ENCODE data around the gene MRGPRF.

The MRGPRF gene

DNA sequence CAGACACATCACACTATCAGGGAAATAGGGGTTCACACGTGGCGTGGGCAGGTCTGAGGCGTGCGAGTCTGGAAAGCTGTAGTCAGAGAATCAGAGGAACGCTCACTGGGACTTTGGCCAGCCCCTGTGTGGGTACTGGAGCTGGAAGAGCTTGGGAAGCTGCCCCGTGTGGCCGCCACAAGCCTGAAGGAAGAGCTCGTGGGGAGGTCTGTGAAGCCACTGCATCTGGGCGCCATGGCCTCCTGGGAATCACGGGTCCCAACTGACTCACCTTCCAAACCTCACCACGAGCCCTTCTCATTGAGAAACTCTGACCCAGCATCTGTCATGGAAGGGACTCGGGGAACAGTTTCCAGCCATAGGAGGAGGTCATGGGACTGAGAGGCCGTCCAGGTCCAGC lies 5.9 kb upstream of the MRGPRF start:
- no peak for DNase-seq
- H3K27ac ChIP-seq, result no peak overlapping the region
- H3K4me3 ChIP-seq (ENCODE audit: low read depth, low read length), result no peak overlapping the region
- no peaks in the 10 kb centered on the region for H3K36me3 ChIP-seq (replicated peaks)
- TF ChIP-seq, protein P1, sequence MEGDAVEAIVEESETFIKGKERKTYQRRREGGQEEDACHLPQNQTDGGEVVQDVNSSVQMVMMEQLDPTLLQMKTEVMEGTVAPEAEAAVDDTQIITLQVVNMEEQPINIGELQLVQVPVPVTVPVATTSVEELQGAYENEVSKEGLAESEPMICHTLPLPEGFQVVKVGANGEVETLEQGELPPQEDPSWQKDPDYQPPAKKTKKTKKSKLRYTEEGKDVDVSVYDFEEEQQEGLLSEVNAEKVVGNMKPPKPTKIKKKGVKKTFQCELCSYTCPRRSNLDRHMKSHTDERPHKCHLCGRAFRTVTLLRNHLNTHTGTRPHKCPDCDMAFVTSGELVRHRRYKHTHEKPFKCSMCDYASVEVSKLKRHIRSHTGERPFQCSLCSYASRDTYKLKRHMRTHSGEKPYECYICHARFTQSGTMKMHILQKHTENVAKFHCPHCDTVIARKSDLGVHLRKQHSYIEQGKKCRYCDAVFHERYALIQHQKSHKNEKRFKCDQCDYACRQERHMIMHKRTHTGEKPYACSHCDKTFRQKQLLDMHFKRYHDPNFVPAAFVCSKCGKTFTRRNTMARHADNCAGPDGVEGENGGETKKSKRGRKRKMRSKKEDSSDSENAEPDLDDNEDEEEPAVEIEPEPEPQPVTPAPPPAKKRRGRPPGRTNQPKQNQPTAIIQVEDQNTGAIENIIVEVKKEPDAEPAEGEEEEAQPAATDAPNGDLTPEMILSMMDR (IDR thresholded peaks at IDR 0.05; ENCODE audit: low read depth, low read length, missing control alignments), result peak; percentile 9
- in situ Hi-C loops (cut with HindIII; ENCODE audit: low pct_ligation_motif_present, low sequenced_read_pairs), result no loop called here
- H3K27me3 ChIP-seq (replicated peaks), result no peaks in the 10 kb centered on the region

DNA sequence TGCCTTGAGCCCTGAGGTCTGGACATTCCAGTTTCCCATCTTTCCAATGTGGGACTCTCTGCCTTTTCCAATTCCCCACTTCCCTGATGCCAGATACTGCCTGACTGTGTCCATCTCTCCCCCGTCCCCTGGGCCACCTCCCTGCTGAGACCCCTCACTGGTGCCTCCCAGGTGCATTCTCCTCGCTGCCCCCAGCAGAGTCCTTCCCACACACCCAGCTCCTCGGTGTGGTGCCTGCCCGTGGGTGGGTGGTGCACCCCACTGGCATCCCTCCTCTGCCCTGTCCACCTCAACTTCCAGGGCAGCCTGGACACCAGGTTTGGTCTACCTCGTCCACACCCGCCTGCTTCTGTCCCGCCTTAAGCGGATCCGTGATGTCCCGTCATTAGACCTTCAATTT lies 4.9 kb upstream of the MRGPRF start:
- TF ChIP-seq, protein P1 (IDR thresholded peaks at IDR 0.05; ENCODE audit: low read depth, low read length, missing control alignments), result no peak
- in situ Hi-C loops (cut with HindIII; ENCODE audit: low pct_ligation_motif_present, low sequenced_read_pairs), result no loop called here

DNA sequence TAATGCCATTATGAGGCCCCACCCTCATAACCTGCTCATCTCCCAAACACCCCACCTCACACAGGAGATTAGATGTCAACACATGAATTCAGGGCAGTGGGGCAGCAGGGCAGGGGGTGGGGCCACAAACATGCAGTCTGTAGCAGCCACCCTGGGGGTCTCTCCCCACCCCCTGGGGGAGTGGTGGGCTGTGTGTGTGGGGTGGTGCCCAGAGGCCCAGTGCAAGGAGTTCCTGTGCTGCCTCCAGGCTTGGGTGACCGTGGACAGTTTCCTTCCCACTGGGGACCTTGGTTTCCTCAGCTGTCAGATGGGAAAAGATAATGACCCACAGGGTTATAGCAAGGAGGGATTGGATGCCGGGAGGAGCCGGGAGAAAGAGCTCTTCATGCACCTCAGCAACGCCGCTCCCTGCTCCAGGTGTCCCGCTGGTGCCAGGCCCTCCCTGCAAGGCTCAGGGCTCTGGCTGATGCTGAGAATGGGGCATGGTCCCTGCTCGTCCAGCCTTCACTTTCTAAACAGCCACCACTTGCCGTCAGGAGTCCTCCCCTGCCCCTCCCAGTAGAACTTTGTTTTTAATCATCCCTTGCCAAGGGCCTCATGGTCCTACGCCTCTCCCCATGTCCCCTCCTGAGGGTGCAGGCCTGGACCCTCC lies 2.0 kb upstream of the MRGPRF start:
- no peak overlapping the region for H3K4me3 ChIP-seq (ENCODE audit: low read depth, low read length)
- in situ Hi-C loops (cut with HindIII; ENCODE audit: low pct_ligation_motif_present, low sequenced_read_pairs), result no loop called here
- no peaks in the 10 kb centered on the region for H3K36me3 ChIP-seq (replicated peaks)
- TF ChIP-seq, protein P1 (IDR thresholded peaks at IDR 0.05; ENCODE audit: low read depth, low read length, missing control alignments), result no peak
- no peak for DNase-seq
- H3K27ac ChIP-seq, result no peak overlapping the region
- H3K27me3 ChIP-seq (replicated peaks), result no peaks in the 10 kb centered on the region

More for the DNA sequence above, 4.9 kb upstream of the MRGPRF start:
- H3K4me3 ChIP-seq (ENCODE audit: low read depth, low read length), result no peak overlapping the region
- DNase-seq, result no peak
- no peak overlapping the region for H3K27ac ChIP-seq
- H3K27me3 ChIP-seq (replicated peaks), result no peaks in the 10 kb centered on the region
- no peaks in the 10 kb centered on the region for H3K36me3 ChIP-seq (replicated peaks)

DNA sequence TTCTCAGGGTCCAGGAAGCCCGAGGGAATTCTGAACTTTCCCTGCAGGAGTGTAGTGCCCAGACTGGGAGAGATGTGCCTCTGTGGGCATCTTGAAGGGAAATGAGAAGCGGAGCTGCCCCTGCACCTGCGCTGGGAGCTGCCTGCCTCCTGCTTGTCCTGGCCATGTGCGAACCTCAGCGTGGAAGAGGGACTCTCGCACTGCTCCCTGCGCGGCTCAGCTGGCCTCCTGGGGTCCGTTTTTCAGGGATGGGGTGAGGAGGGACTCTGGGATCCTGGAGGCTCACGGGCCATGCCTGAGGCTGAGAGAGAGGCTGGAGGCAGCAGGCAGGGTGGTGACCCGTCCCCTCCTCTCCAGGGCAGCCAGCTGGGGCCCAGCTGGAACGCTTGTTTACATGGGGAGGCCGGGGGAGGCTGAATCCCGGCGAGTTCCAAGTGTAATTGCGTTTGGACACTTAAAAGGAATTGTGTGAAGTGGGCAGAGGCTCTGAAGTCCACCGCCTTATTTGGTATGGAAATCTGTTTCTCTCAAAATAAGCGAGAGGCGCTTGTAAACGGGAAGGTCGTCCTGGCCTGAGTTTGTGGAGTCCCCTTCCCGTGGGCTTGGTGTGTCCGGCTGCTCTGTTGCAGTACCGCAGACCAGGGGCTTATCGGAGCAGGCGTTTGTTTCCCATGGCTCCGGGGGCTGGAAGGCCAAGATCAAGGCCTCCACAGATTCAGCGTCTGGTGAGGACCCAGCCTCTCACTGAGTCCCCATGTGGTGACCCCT lies 1.2 kb upstream of the MRGPRF start:
- Histone ChIP-seq H3K27me3 (replicated peaks) (no peaks in the 10 kb centered on the region), H3K4me3 (ENCODE audit: low read depth, low read length) (no peak overlapping the region), H3K36me3 (replicated peaks) (no peaks in the 10 kb centered on the region), H3K27ac (no peak overlapping the region)
- TF ChIP-seq, protein P1 (IDR thresholded peaks at IDR 0.05; ENCODE audit: low read depth, low read length, missing control alignments), result no peak
- in situ Hi-C loops (cut with HindIII; ENCODE audit: low pct_ligation_motif_present, low sequenced_read_pairs), result no loop called here
- DNase-seq, result no peak

DNA sequence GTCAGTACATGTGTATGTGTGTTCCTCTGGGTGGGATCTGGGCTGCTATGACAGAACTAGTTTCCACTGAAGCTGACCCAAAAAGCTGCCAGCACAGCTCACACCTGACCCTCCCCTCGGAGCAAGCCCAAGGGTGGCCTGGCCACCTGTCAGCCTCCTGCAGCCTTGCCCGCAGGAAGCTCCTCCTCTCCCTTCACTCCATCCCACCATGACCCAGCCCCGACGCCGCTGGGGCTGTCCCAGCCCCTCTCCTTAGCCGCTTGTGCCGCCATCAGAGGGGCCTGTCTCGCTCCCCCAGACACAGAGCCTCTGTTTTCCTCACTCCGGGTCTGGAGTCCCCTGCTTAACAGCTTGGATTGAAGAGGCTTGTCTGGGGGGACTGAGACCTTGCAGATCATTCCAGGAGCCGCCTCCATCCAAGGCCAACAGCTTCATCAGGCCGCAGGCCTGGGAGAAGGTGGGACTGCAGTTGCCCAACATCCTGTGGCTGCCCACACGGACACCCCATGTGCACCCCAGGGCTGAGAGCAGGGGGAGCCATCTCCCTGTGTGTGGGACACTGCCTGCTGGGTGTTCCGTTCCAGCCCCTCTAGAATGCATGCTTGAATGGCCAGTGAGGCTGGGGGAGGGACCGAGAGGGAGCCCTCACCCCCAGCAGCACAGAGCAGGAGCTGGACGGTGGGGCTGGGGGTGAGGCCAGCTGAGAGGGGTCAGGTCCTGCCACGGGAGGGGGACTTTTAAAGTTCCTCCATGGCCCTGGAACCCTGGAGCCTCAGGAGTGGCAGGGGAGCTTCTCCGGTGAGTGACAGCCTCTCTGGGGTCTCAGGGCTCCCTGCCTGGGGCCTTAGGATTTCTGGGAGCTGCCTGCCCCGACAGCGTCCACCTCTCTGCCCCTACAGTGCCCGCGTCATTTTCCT lies 696 bp downstream of the MRGPRF start:
- no peaks in the 10 kb centered on the region for H3K36me3 ChIP-seq (replicated peaks)
- no peak overlapping the region for H3K27ac ChIP-seq
- H3K4me3 ChIP-seq (ENCODE audit: low read depth, low read length), result peak overlapping the region; percentile 17
- TF ChIP-seq, protein P1 (IDR thresholded peaks at IDR 0.05; ENCODE audit: low read depth, low read length, missing control alignments), result no peak
- no peaks in the 10 kb centered on the region for H3K27me3 ChIP-seq (replicated peaks)
- in situ Hi-C loops (cut with HindIII; ENCODE audit: low pct_ligation_motif_present, low sequenced_read_pairs), result no loop called here
- DNase-seq, result no peak

All from brain microvascular endothelial cell (primary cell).